Liver (tissue), 9 donors: ENCODE results near the gene GFY. TPM values are rescaled to one million over a fixed set of nuclear protein-coding genes. Genes with fewer than 3 reads are reported as not detected.

ENCODE experiments used
- DNase-seq: peaks from one replicate; pipeline ENCODE4 v3.0.0-alpha.2; 2017; ENCODE audit warnings: low spot score
- H3K27ac ChIP-seq, 2 donors: one replicate each; pipeline ENCODE4 v1.7.0; 2013; ENCODE audit warnings: inconsistent platforms in 2 of 2, low read length in 2 of 2, control low read depth in 1 of 2, low read depth in 1 of 2, mild to moderate bottlenecking in 1 of 2
- H3K27me3 ChIP-seq, 4 donors: one replicate each; pipeline versions ENCODE4 v1.6.1 to v1.7.0; 2013; ENCODE audit warnings: low read length in 3 of 4, inconsistent platforms in 1 of 4, mild to moderate bottlenecking in 1 of 4, moderate library complexity in 1 of 4; ENCODE audit not compliant: control insufficient read depth in 4 of 4, insufficient read depth in 4 of 4
- H3K36me3 ChIP-seq, 4 donors: one replicate each; pipeline versions ENCODE4 v1.6.1 to v1.7.0; 2013; ENCODE audit warnings: low read length in 3 of 4, mild to moderate bottlenecking in 3 of 4, low read depth in 1 of 4, moderate library complexity in 1 of 4; ENCODE audit not compliant: control insufficient read depth in 4 of 4, insufficient read depth in 3 of 4
- H3K4me1 ChIP-seq, 4 donors: one replicate each; pipeline versions ENCODE4 v1.6.1 to v1.7.0; 2013; ENCODE audit warnings: low read length in 3 of 4, mild to moderate bottlenecking in 3 of 4, moderate library complexity in 1 of 4; ENCODE audit not compliant: control insufficient read depth in 4 of 4, insufficient read depth in 4 of 4
- H3K4me3 ChIP-seq, 3 donors: one replicate each; pipeline versions ENCODE4 v1.6.1 to v1.7.0; 2013; ENCODE audit warnings: low read length in 3 of 3, control low read depth in 1 of 3, low read depth in 1 of 3, mild to moderate bottlenecking in 1 of 3
- H3K9ac ChIP-seq, 2 donors: one replicate each; pipeline ENCODE4 v1.7.0; 2013; ENCODE audit warnings: low read length in 2 of 2, mild to moderate bottlenecking in 2 of 2, moderate library complexity in 2 of 2, control low read depth in 1 of 2, low read depth in 1 of 2
- H3K9me3 ChIP-seq, 4 donors: one replicate each; pipeline versions ENCODE4 v1.6.1 to v1.7.0; 2013; ENCODE audit warnings: low read length in 3 of 4; ENCODE audit not compliant: control insufficient read depth in 4 of 4
- EGR1 ChIP-seq, 2 donors: IDR thresholded peaks; 2 replicates each; pipeline ENCODE4 v1.6.1; 2016 to 2018; ENCODE audit warnings: antibody characterized with exemption in 2 of 2, low read depth in 2 of 2
- FOXA1 ChIP-seq: IDR thresholded peaks from 2 replicates; pipeline ENCODE4 v1.6.1; 2016; ENCODE audit warnings: antibody characterized with exemption
- FOXA2 ChIP-seq: IDR thresholded peaks from 2 replicates; pipeline ENCODE4 v1.6.1; 2016; ENCODE audit warnings: antibody characterized with exemption
- GABPA ChIP-seq, 2 donors: IDR thresholded peaks in 1 of 2; conservative IDR thresholded peaks in 1 of 2; 2 replicates each; pipeline ENCODE4 v1.6.1; 2016; ENCODE audit warnings: antibody characterized with exemption in 2 of 2, mild to moderate bottlenecking in 1 of 2, moderate library complexity in 1 of 2
- HNF4A ChIP-seq, 2 donors: conservative IDR thresholded peaks; 2 replicates each; pipeline ENCODE4 v1.6.1; 2016; ENCODE audit warnings: antibody characterized with exemption in 2 of 2, mild to moderate bottlenecking in 2 of 2
- HNF4G ChIP-seq: IDR thresholded peaks from 2 replicates; pipeline ENCODE4 v1.6.1; 2016; ENCODE audit warnings: antibody characterized with exemption
- JUND ChIP-seq, 2 donors: IDR thresholded peaks; 2 replicates each; pipeline ENCODE4 v1.6.1; 2016; ENCODE audit warnings: antibody characterized with exemption in 2 of 2
- NR2F2 ChIP-seq: IDR thresholded peaks from 2 replicates; pipeline ENCODE4 v1.6.1; 2016; ENCODE audit warnings: antibody characterized with exemption
- RAD21 ChIP-seq, 2 donors: IDR thresholded peaks; 2 replicates each; pipeline ENCODE4 v1.6.1; 2016; ENCODE audit warnings: antibody characterized with exemption in 2 of 2, mild to moderate bottlenecking in 2 of 2
- RXRA ChIP-seq, 2 donors: IDR thresholded peaks; 2 replicates each; pipeline ENCODE4 v1.6.1; 2017 to 2018; ENCODE audit warnings: antibody characterized with exemption in 2 of 2, mild to moderate bottlenecking in 1 of 2
- SP1 ChIP-seq: IDR thresholded peaks from 2 replicates; pipeline ENCODE4 v1.6.1; 2018; ENCODE audit warnings: antibody characterized with exemption, mild to moderate bottlenecking
- TAF1 ChIP-seq: conservative IDR thresholded peaks from 2 replicates; pipeline ENCODE4 v1.6.1; 2016; ENCODE audit warnings: antibody characterized with exemption, mild to moderate bottlenecking
- WGBS: extraction: QIAGEN DNeasy Blood & Tissue Kit; methylation state at CpG from one replicate; pipeline ENCODE4 v1.1.7; 2013; 5-methylcytosine and 5-hydroxymethylcytosine counted together
- polyA plus RNA-seq, 2 donors: library from polyadenylated mRNA; stranded (reverse) in 1 of 2; unstranded in 1 of 2; fragments of 200-250 nt in 1 of 2; fragments of >200 nt in 1 of 2; fragmentation: Nextera tagmentation in 1 of 2; extraction: Ambion mirVana in 1 of 2; gene quantifications; one replicate each; pipeline versions ENCODE4 v1.2.1 to v1.2.3, GENCODE V29; 2013 to 2015
- total RNA-seq, 2 donors: library from RNA; depleted of rRNA; stranded (reverse); fragments of >200 nt; gene quantifications; one replicate each; pipeline ENCODE4 v1.2.3, GENCODE V29; 2014
- TF ChIP-seq, protein P1 (sequence below): fragments of 150-350 bp; IDR thresholded peaks from 2 replicates; pipeline ENCODE4 v1.5.1; 2017; ENCODE audit warnings: improper control_type of control experiment, low read depth, low read length; ENCODE audit not compliant: missing input control
- TF ChIP-seq, protein P2 (sequence below): IDR thresholded peaks from 2 replicates; pipeline ENCODE4 v1.6.1; 2016; ENCODE audit warnings: antibody characterized with exemption
- TF ChIP-seq, protein P3 (sequence below): IDR thresholded peaks from 2 replicates; pipeline ENCODE4 v1.6.1; 2016; ENCODE audit warnings: antibody characterized with exemption
- TF ChIP-seq, protein P4 (sequence below): IDR thresholded peaks from 2 replicates; pipeline ENCODE4 v1.6.1; 2016; ENCODE audit warnings: antibody characterized with exemption
- donor health status: healthy.
- donor health status: healthy.
- donor health status: healthy.
- donor health status: healthy.
- donor health status: healthy.

The GFY gene
- total and polyA plus RNA-seq, 4 donors: not detected

DNA sequence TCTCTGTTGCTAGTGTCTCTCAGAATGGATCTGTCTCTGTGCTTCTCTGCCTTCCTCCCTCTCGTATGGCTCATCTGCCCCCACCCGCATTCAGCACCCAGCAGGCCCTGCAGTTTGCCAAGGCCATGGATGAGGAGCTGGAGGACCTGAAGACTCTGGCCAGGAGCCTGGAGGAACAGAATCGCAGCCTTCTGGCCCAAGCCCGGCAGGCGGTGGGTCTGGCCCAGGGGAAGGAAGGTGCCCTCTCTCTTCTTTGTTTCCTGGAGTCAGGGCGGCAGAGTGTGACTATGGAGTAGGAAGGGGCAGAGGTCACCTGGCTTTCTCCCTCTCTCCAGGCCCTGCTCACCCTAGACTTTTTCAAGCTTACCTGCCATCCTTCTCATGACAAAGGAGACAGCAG lies 26.3 kb upstream of the GFY start (continued):
- TF ChIP-seq, protein P1, sequence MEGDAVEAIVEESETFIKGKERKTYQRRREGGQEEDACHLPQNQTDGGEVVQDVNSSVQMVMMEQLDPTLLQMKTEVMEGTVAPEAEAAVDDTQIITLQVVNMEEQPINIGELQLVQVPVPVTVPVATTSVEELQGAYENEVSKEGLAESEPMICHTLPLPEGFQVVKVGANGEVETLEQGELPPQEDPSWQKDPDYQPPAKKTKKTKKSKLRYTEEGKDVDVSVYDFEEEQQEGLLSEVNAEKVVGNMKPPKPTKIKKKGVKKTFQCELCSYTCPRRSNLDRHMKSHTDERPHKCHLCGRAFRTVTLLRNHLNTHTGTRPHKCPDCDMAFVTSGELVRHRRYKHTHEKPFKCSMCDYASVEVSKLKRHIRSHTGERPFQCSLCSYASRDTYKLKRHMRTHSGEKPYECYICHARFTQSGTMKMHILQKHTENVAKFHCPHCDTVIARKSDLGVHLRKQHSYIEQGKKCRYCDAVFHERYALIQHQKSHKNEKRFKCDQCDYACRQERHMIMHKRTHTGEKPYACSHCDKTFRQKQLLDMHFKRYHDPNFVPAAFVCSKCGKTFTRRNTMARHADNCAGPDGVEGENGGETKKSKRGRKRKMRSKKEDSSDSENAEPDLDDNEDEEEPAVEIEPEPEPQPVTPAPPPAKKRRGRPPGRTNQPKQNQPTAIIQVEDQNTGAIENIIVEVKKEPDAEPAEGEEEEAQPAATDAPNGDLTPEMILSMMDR: no peak
- no peak for TF ChIP-seq RXRA (IDR thresholded peaks at IDR 0.05)

DNA sequence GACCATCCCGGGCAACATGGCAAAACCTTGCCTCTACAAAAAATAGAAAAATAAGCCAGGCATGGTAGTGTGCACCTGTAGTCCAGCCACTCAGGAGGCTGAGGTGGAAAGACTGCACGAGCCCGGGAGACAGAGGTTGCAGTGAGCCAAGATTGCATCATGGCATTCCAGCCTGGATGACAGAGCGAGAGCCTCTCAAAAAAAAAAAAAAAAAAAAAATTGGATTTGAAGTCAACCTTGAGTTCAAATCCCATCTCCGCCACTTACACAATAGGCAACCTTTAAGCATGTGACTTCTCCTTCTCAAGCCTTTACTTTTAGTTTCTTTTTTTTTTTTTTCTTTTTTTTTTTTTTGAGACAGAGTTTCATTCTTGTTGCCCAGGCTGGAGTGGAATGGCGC lies 25.2 kb upstream of the GFY start:
- Histone ChIP-seq H3K4me1 (no peaks in the 10 kb centered on the region), H3K9me3 (no peaks in the 10 kb centered on the region), H3K36me3 (no peaks in the 10 kb centered on the region), H3K9ac (no peak overlapping the region), H3K27me3 (peaks cover 0 to 2% (median 0%) of the 10 kb centered on the region in 4 donors), H3K4me3 (no peak overlapping the region), H3K27ac (no peak overlapping the region)
- WGBS: 76% methylated on average over 6 of the region's 6 CpGs
- TF ChIP-seq EGR1 (IDR thresholded peaks at IDR 0.05; ENCODE audit: low read depth in 2 of 2): no peak
- TF ChIP-seq TAF1: no peak
- TF ChIP-seq FOXA2: no peak
- no peak for TF ChIP-seq FOXA1
- TF ChIP-seq HNF4A (conservative IDR thresholded peaks at IDR 0.05): no peak
- TF ChIP-seq, protein P1: no peak
- no peak for TF ChIP-seq HNF4G
- TF ChIP-seq, protein P2, sequence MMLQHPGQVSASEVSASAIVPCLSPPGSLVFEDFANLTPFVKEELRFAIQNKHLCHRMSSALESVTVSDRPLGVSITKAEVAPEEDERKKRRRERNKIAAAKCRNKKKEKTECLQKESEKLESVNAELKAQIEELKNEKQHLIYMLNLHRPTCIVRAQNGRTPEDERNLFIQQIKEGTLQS: no peak
- TF ChIP-seq, protein P3, sequence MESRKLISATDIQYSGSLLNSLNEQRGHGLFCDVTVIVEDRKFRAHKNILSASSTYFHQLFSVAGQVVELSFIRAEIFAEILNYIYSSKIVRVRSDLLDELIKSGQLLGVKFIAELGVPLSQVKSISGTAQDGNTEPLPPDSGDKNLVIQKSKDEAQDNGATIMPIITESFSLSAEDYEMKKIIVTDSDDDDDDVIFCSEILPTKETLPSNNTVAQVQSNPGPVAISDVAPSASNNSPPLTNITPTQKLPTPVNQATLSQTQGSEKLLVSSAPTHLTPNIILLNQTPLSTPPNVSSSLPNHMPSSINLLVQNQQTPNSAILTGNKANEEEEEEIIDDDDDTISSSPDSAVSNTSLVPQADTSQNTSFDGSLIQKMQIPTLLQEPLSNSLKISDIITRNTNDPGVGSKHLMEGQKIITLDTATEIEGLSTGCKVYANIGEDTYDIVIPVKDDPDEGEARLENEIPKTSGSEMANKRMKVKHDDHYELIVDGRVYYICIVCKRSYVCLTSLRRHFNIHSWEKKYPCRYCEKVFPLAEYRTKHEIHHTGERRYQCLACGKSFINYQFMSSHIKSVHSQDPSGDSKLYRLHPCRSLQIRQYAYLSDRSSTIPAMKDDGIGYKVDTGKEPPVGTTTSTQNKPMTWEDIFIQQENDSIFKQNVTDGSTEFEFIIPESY: no peak
- no peak for TF ChIP-seq RXRA (IDR thresholded peaks at IDR 0.05)
- TF ChIP-seq, protein P4, sequence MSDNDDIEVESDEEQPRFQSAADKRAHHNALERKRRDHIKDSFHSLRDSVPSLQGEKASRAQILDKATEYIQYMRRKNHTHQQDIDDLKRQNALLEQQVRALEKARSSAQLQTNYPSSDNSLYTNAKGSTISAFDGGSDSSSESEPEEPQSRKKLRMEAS: no peak
- no peak for TF ChIP-seq NR2F2
- no peak for TF ChIP-seq JUND (IDR thresholded peaks at IDR 0.05)
- TF ChIP-seq SP1: no peak
- no peak for TF ChIP-seq RAD21 (IDR thresholded peaks at IDR 0.05)
- no peak for TF ChIP-seq GABPA (IDR thresholded peaks at IDR 0.05 in 1 of 2, conservative IDR thresholded peaks at IDR 0.05 in 1 of 2)
- DNase-seq: no peak
